ENCODE measurements around the gene KCNH6.
A peak's percentile ranks its signal among the peaks of the same experiment; 100 is the strongest.

KCNH6 gene

GRCh38 chr17:63578769-63579111, 55.6 kb downstream of the KCNH6 start:
- Histone ChIP-seq H3K9me3 (no peaks in the 10 kb centered on the region), H3K36me3 (replicated peaks) (peaks cover 31% of the 10 kb centered on the region), H3K4me3 (no peak overlapping the region), H3K4me1 (no peaks in the 10 kb centered on the region), H3K27me3 (ENCODE audit: low read depth) (no peaks in the 10 kb centered on the region)
- DNase-seq (ENCODE audit: low spot score in 2 of 2), result no peak
- in situ Hi-C loops (cut with MboI; ENCODE audit: low sequenced_read_pairs), result no loop called here

- DNase-seq (ENCODE audit: low spot score in 2 of 2), result peak in 1 of 2 experiments; percentile 21
- Histone ChIP-seq H3K4me1 (no peaks in the 10 kb centered on the region), H3K27me3 (ENCODE audit: low read depth) (no peaks in the 10 kb centered on the region), H3K9me3 (no peaks in the 10 kb centered on the region), H3K4me3 (no peak overlapping the region), H3K36me3 (replicated peaks) (peaks cover 37% of the 10 kb centered on the region)
- in situ Hi-C loops (cut with MboI; ENCODE audit: low sequenced_read_pairs), result no loop called here
Measured at GRCh38 chr17:63579633-63580032, 56.5 kb downstream of the KCNH6 start.

GRCh38 chr17:63587770-63588169, 64.6 kb downstream of the KCNH6 start:
- in situ Hi-C loops (cut with MboI; ENCODE audit: low sequenced_read_pairs), result no loop called here
- no peak for DNase-seq (ENCODE audit: low spot score in 2 of 2)
- Histone ChIP-seq H3K27me3 (ENCODE audit: low read depth) (no peaks in the 10 kb centered on the region), H3K4me1 (no peaks in the 10 kb centered on the region), H3K9me3 (no peaks in the 10 kb centered on the region), H3K36me3 (replicated peaks) (peaks cover 73% of the 10 kb centered on the region), H3K4me3 (no peak overlapping the region)

- Histone ChIP-seq H3K27me3 (ENCODE audit: low read depth) (no peaks in the 10 kb centered on the region), H3K4me3 (no peak overlapping the region), H3K36me3 (replicated peaks) (peaks cover 63% of the 10 kb centered on the region), H3K4me1 (no peaks in the 10 kb centered on the region), H3K9me3 (no peaks in the 10 kb centered on the region)
- in situ Hi-C loops (cut with MboI; ENCODE audit: low sequenced_read_pairs), result no loop called here
- no peak for DNase-seq (ENCODE audit: low spot score in 2 of 2)
Measured at GRCh38 chr17:63588797-63589196, 65.6 kb downstream of the KCNH6 start.

- Histone ChIP-seq H3K4me1 (no peaks in the 10 kb centered on the region), H3K27me3 (ENCODE audit: low read depth) (no peaks in the 10 kb centered on the region), H3K9me3 (no peaks in the 10 kb centered on the region), H3K4me3 (no peak overlapping the region), H3K36me3 (replicated peaks) (peaks cover 57% of the 10 kb centered on the region)
- DNase-seq (ENCODE audit: low spot score in 2 of 2), result no peak
- in situ Hi-C loops (cut with MboI; ENCODE audit: low sequenced_read_pairs), result no loop called here
Measured at GRCh38 chr17:63589646-63590045, 66.5 kb downstream of the KCNH6 start.

- H3K4me1 ChIP-seq, result no peaks in the 10 kb centered on the region
- peaks cover 36% of the 10 kb centered on the region for H3K36me3 ChIP-seq (replicated peaks)
- no peak for DNase-seq (ENCODE audit: low spot score in 2 of 2)
- no peaks in the 10 kb centered on the region for H3K27me3 ChIP-seq (ENCODE audit: low read depth)
- H3K4me3 ChIP-seq, result no peak overlapping the region
- in situ Hi-C loops (cut with MboI; ENCODE audit: low sequenced_read_pairs), result no loop called here
- H3K9me3 ChIP-seq, result no peaks in the 10 kb centered on the region
Measured at GRCh38 chr17:63592797-63593196, 69.6 kb downstream of the KCNH6 start.

GRCh38 chr17:63595132-63595531, 72.0 kb downstream of the KCNH6 start:
- DNase-seq (ENCODE audit: low spot score in 2 of 2), result no peak
- Histone ChIP-seq H3K4me1 (peaks cover 2% of the 10 kb centered on the region), H3K27me3 (ENCODE audit: low read depth) (no peaks in the 10 kb centered on the region)

More at GRCh38 chr17:63595132-63595531, 72.0 kb downstream of the KCNH6 start:
- peaks cover 16% of the 10 kb centered on the region for H3K36me3 ChIP-seq (replicated peaks)
- H3K9me3 ChIP-seq, result no peaks in the 10 kb centered on the region
- in situ Hi-C loops (cut with MboI; ENCODE audit: low sequenced_read_pairs), result no loop called here
- no peak overlapping the region for H3K4me3 ChIP-seq

All from HAP-1 (cell line).